Fibroblast of peridontal ligament (primary cell): ENCODE measurements around the gene PXDC1.
A peak's percentile ranks its signal among the peaks of the same experiment; 100 is the strongest.
"Not testable (repeated sequence)": the region's sequence is repeated elsewhere in the genome, so short reads cannot be mapped to it uniquely, and the experiment has no call there.

ENCODE experiments used
- DNase-seq: peaks from one replicate; pipeline ENCODE4 v3.0.0-alpha.2; 2010; ENCODE audit errors: extremely low read depth

The PXDC1 gene

GRCh38 chr6:3732345-3733141, 19.0 kb downstream of the PXDC1 start:
- peak; percentile 78 for DNase-seq

DNA sequence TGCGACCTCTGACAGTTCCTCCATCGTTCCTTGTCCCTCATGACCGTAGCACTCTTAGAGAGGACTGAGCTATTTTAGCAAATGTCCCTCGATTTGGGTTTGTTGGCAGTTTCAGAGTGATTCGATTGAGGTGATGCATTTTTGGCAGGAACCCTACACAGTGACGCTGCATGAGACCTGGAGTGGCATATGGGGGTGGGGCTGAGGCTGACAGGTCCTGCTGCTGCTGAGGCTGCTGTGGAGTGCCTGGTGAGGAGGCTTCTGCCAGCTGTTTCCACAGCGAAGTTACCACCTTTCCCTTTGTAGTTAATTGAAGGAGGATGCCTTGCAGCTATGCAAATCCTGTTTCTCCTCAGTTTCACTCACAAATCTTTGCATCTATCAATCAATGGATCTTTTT, 19.8 kb downstream of the PXDC1 start:
- DNase-seq, result no peak

GRCh38 chr6:3729603-3730344, 21.7 kb downstream of the PXDC1 start:
- no peak for DNase-seq

GRCh38 chr6:3727593-3728108, 23.9 kb downstream of the PXDC1 start:
- DNase-seq, result no peak

- no peak for DNase-seq
These were observed 24.5 kb downstream of the PXDC1 start for GRCh38 chr6:3727036-3727435.

- DNase-seq, result no peak
These were observed 25.1 kb downstream of the PXDC1 start for GRCh38 chr6:3726421-3726820.

- no peak for DNase-seq
These were observed 26.1 kb downstream of the PXDC1 start for GRCh38 chr6:3725145-3726047.

GRCh38 chr6:3724451-3725144, 26.9 kb downstream of the PXDC1 start:
- DNase-seq, result no peak

- no peak for DNase-seq
These were observed 27.5 kb downstream of the PXDC1 start for GRCh38 chr6:3723966-3724365.

GRCh38 chr6:3723251-3723650, 28.3 kb downstream of the PXDC1 start:
- DNase-seq, result no peak

DNA sequence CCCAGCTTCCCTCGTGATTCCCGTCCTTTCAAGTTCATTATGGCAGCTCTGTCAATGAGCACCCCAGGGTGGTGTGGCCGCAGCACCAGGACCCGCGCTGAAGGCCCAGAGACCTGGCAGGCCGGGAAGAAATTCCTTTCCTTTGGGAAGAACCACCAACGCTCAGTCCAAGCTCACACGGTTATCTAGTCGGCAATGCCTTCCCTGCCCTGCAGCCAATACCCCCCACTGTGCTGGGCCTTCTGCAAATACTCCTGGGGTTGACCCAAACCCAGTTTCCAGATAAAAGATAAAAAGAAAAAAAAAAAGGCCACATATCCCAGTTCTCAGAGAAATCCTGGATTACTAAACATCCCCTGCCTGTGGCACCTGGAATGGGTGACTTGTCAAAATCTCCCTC, 28.7 kb downstream of the PXDC1 start:
- DNase-seq, result no peak

GRCh38 chr6:3721810-3722621, 29.5 kb downstream of the PXDC1 start:
- peak; percentile 71 for DNase-seq

DNA sequence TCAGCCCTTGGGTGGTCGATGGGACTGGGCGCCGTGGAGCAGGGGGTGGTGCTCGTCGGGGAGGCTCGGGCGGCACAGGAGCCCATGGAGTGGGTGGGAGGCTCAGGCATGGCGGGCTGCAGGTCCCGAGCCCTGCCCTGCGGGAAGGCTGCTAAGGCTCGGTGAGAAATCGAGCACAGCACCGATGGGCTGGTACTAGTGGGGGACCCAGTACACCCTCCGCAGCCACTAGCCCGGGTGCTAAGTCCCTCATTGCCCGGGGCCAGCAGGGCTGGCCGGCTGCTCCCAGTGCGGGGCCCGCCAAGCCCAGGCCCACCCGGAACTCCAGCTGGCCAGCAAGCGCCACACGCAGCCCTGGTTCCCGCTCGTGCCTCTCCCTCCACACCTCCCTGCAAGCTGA, 30.7 kb downstream of the PXDC1 start:
- not testable (repeated sequence) for DNase-seq

DNA sequence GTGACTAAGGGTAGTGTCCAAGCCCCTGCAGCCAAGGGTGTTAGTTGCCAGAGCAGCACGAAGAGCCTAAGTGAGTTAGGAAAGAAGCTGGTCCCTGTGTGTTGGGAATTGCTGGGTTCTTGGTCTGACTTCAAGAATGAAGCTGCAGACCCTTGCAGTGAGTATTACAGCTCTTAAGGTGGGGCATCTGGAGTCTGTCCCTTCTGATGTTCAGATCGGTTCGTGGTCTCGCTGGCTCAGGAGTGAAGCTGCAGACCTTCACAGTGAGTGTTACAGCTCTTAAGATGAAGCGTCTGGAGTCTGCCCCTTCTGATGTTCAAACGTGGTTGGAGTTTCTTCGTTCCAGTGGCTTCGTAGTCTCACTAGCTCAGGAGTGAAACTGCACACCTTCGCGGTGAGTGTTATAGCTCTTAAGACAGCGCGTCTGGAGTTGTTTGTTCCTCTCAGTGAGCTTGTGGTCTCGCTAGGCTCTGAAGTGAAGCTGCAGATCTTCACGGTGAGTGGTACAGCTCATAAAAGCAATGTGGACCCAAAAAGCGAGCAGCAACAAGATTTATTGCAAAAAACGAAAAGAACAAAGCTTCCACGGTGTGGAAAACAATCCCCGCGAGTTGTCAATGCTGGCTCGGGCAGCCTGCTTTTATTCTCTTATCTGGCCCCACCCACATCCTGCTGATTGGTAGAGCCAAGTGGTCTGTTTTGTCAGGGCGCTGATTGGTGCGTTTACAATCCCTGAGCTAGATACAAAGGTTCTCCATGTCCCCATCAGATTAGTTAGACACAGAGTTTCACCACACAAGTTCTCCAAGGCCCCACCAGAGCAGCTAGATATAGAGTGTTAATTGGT, 31.8 kb downstream of the PXDC1 start:
- DNase-seq, result no peak

- no peak for DNase-seq
These were observed 33.1 kb downstream of the PXDC1 start for GRCh38 chr6:3718407-3718806.

DNA sequence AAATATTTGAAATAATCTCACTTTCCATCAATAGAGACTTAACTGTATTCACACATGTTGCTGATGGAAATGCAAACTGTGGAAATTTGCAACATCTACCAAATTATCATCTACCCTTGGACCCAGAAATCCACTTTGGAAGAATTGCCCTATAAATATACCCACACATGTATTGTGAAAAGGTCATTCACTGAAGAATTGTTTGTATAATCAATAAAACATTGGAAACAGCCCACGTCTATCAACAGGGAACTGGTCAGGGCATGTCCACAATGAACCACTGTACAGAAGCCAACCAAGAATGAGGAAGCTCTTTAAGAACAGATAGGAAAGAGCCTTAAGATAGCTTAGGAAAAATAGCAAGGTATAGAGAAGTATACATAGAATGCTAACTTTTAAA, 36.2 kb downstream of the PXDC1 start:
- DNase-seq, result no peak

- DNase-seq, result no peak
These were observed 36.7 kb downstream of the PXDC1 start for GRCh38 chr6:3714768-3715167.

- DNase-seq, result no peak
These were observed 37.4 kb downstream of the PXDC1 start for GRCh38 chr6:3714111-3714510.

GRCh38 chr6:3712827-3713665, 38.5 kb downstream of the PXDC1 start:
- peak; percentile 8 for DNase-seq
